Heart left ventricle (tissue), 16 donors: ENCODE results near the gene PLEKHG3. TPM values are rescaled to one million over a fixed set of nuclear protein-coding genes. Genes with fewer than 3 reads are reported as not detected.
A peak's percentile ranks its signal among the peaks of the same experiment; 100 is the strongest.
"Not testable (repeated sequence)": the region's sequence is repeated elsewhere in the genome, so short reads cannot be mapped to it uniquely, and the experiment has no call there.

Experiments
- ATAC-seq, 4 donors: fragments of 200-7000 bp; cut with Tn5 transposase; one replicate each; pipeline ENCODE4 v1.9.1; 2020 to 2022; ENCODE audit warnings: moderate library complexity in 4 of 4, mild to moderate bottlenecking in 3 of 4, moderate number of reproducible peaks in 1 of 4
- DNase-seq, 5 donors: peaks; one replicate each; pipeline ENCODE4 v3.0.0-alpha.2; 2020
- H3K27ac ChIP-seq, 12 donors: fragments of 200-600 bp; sonication (generic) in 4 of 12; one replicate each; pipeline versions ENCODE4 v1.5.0 to v1.8.0; 2016 to 2022; ENCODE audit warnings: mild to moderate bottlenecking in 2 of 12
- H3K27me3 ChIP-seq, 9 donors: fragments of 200-600 bp; sonication (generic) in 2 of 9; one replicate each; pipeline versions ENCODE4 v1.5.1 to v1.8.0; 2016 to 2022; ENCODE audit warnings: mild to moderate bottlenecking in 3 of 9
- H3K36me3 ChIP-seq, 9 donors: fragments of 200-600 bp; sonication (generic) in 2 of 9; one replicate each; pipeline versions ENCODE4 v1.5.0 to v1.8.0; 2018 to 2022; ENCODE audit warnings: mild to moderate bottlenecking in 2 of 9
- H3K4me1 ChIP-seq, 12 donors: fragments of 200-600 bp; sonication (generic) in 4 of 12; one replicate each; pipeline versions ENCODE4 v1.5.0 to v1.8.0; 2016 to 2022; ENCODE audit warnings: mild to moderate bottlenecking in 3 of 12
- H3K4me3 ChIP-seq, 12 donors: fragments of 200-600 bp; sonication (generic) in 4 of 12; one replicate each; pipeline versions ENCODE4 v1.5.0 to v1.8.0; 2017 to 2022; ENCODE audit warnings: mild to moderate bottlenecking in 9 of 12, moderate library complexity in 4 of 12
- H3K9me3 ChIP-seq, 12 donors: fragments of 200-600 bp; sonication (generic) in 4 of 12; one replicate each; pipeline versions ENCODE4 v1.5.0 to v1.8.0; 2016 to 2022; ENCODE audit warnings: mild to moderate bottlenecking in 1 of 12
- CTCF ChIP-seq, 12 donors: fragments of 200-600 bp; sonication (generic) in 4 of 12; IDR thresholded peaks; one replicate each; pipeline versions ENCODE4 v1.5.0 to v1.8.0; 2018 to 2022; ENCODE audit warnings: antibody characterized with exemption in 12 of 12, mild to moderate bottlenecking in 5 of 12
- POLR2A ChIP-seq, 2 donors: fragments of 450-650 bp; IDR thresholded peaks; one replicate each; pipeline ENCODE4 v1.6.1; 2017; ENCODE audit warnings: antibody characterized with exemption in 2 of 2, mild to moderate bottlenecking in 2 of 2, moderate library complexity in 2 of 2
- WGBS, 4 donors: extraction: QIAGEN DNeasy Blood & Tissue Kit in 2 of 4; methylation state at CpG; one replicate each; pipeline versions ENCODE4 v1.1.5 to v1.1.7; 2013 to 2018; 5-methylcytosine and 5-hydroxymethylcytosine counted together
- intact Hi-C, 10 donors: fragments of 100-400 bp; cut with DNase I; formaldehyde crosslinking; loops; one replicate each; pipeline versions ENCODE4 v1.11.1 to v1.14.2; 2022
- long read RNA-seq, 3 donors: library from polyadenylated mRNA; unstranded; transcript quantifications; one replicate each; pipeline ENCODE4 v2.0.0, GENCODE V29; 2020 to 2021
- polyA plus RNA-seq, 2 donors: library from polyadenylated mRNA; stranded (reverse); fragments of 200-250 nt; gene quantifications; one replicate each; pipeline ENCODE4 v1.2.3, GENCODE V29; 2013
- total RNA-seq, 9 donors: library from RNA; depleted of rRNA in 2 of 9; stranded (reverse); fragments of >200 nt in 2 of 9; fragmentation: NEBNext Ultra II Directional in 3 of 9; extraction: Animal tissue kit (Norgen Biotek cat#: 25700) in 3 of 9; gene quantifications; one replicate each; pipeline versions ENCODE4 v1.1.0 to v1.2.4, GENCODE V29; 2016 to 2023
- donor health status: ischemic (EF 13 %, LVEDD 7.1; RV severe dilation, severe dysfunction).
- donor health status: healthy with polysubstance abuse.
- donor health status: DM: no; HTN: yes; CAD: no.
- donor health status: DM: no; HTN: no; CAD: no.
- donor health status: ischemic (EF 25% LVEDD 6.9; RV normal size, moderate dysfunction).
- donor health status: ischemic (EF 25% LVEDD 5.7; RV mildly dilated, moderate dysfunction).
- donor health status: healthy.
- donor health status: DM: yes; HTN: yes; CAD: no.
- donor health status: ischemic (EF 35%, LVEDD 5.7; RV mildly dilated, moderate dysfunction).
- donor health status: nonischemic (EF 11% LVEDD 7.7; RV severe dilation, severe dysfunction).
- donor health status: DM: yes; HTN: yes; CAD: no.
- donor health status: PGD.
- donor health status: ischemic (EF 29% LVEDD 5.4; RV normal size, mild dysfunction).
- donor health status: nonischemic (EF 23%, LVEDD 6.1; RV moderate dilation, normal function).

Gene PLEKHG3
- total RNA-seq (10 to 100 TPM; 14.7 to 34.3 (median 18.1) TPM), polyA plus RNA-seq (1 to 10 TPM; 7.0 TPM)
- long read RNA-seq, donor 1, partial matches to known transcripts: 7 of 31 reads
- long read RNA-seq, donor 1, other reads (novel, unspliced or antisense): 23 of 31 reads
- long read RNA-seq, donor 2, partial matches to known transcripts: 4 of 12 reads
- long read RNA-seq, donor 2, other reads (novel, unspliced or antisense): 8 of 12 reads
- long read RNA-seq, donor 3, full-length matches to known transcripts: 2 of 18 reads
- long read RNA-seq, donor 3, partial matches to known transcripts: 7 of 18 reads
- long read RNA-seq, donor 3, other reads (novel, unspliced or antisense): 9 of 18 reads

GRCh38 chr14:64704143-64704742, at the start of gene PLEKHG3:
TSS of gene PLEKHG3 (plus strand) at chr14:64704424. CDS start at chr14:64727632, 23,208 bp downstream.
- peak; percentile 18 to 86 (median 76) for ATAC-seq
- no peaks in the 10 kb centered on the region for H3K9me3 ChIP-seq
- peak within 1 kb of the TSS; percentile 58 to 90 (median 84) for H3K4me3 ChIP-seq
- H3K36me3 ChIP-seq: no peaks in the 10 kb centered on the region
- H3K27me3 ChIP-seq: peaks cover 0 to 18% (median 0%) of the 10 kb centered on the region in 9 donors
- WGBS, 4 donors: 0% methylated on average over 38 to 69 of the region's 69 CpGs
- peak; percentile 87 to 91 (median 89) for DNase-seq
- H3K27ac ChIP-seq: peak within 1 kb of the TSS; percentile 42 to 92 (median 85)
- intact Hi-C loops: loop anchor here in 2 of 10 donors (2.0 to 10.0 kb wide), 2 partner anchors 19 to 51 kb away; no protein-coding TSS in a partner anchor
- H3K4me1 ChIP-seq: peaks cover 0 to 65% (median 32%) of the 10 kb centered on the region in 12 donors
- TF ChIP-seq POLR2A (IDR thresholded peaks at IDR 0.05): peak in 1 of 2 donors; percentile 50
- TF ChIP-seq CTCF (IDR thresholded peaks at IDR 0.05): peak in 3 of 12 donors; percentile 26 to 31 (median 27)

GRCh38 chr14:64654901-64655300, 49.3 kb upstream of the PLEKHG3 start:
- ATAC-seq (peak in 3 of 4 donors; percentile 25 to 31 (median 28)), DNase-seq (no peak)
- 60 to 70% (median 67%) methylated on average over 10 of the region's 10 CpGs for WGBS, 4 donors
- Histone ChIP-seq H3K9me3 (no peaks in the 10 kb centered on the region), H3K27me3 (no peaks in the 10 kb centered on the region), H3K4me1 (peaks cover 0 to 20% (median 12%) of the 10 kb centered on the region in 12 donors), H3K27ac (peak overlapping the region in 10 of 12 donors; percentile 8 to 66 (median 50)), H3K4me3 (peak overlapping the region in 1 of 12 donors; percentile 8), H3K36me3 (no peaks in the 10 kb centered on the region)
- intact Hi-C loops: no loop called here
- TF ChIP-seq POLR2A (IDR thresholded peaks at IDR 0.05) (no peak), CTCF (IDR thresholded peaks at IDR 0.05) (no peak)

- Histone ChIP-seq H3K4me1 (peaks cover 0 to 20% (median 12%) of the 10 kb centered on the region in 12 donors), H3K9me3 (no peaks in the 10 kb centered on the region), H3K36me3 (no peaks in the 10 kb centered on the region), H3K27me3 (no peaks in the 10 kb centered on the region), H3K4me3 (no peak overlapping the region), H3K27ac (peak overlapping the region in 1 of 12 donors; percentile 49)
- intact Hi-C loops: no loop called here
- DNase-seq (no peak), ATAC-seq (no peak)
- 72 to 79% (median 75%) methylated on average over 4 of the region's 4 CpGs for WGBS, 4 donors
- TF ChIP-seq CTCF (IDR thresholded peaks at IDR 0.05) (no peak), POLR2A (IDR thresholded peaks at IDR 0.05) (no peak)
Measured at GRCh38 chr14:64656986-64657385, 47.2 kb upstream of the PLEKHG3 start.

- DNase-seq (no peak), ATAC-seq (no peak)
- Histone ChIP-seq H3K27ac (no peak overlapping the region), H3K36me3 (no peaks in the 10 kb centered on the region), H3K4me3 (no peak overlapping the region), H3K27me3 (no peaks in the 10 kb centered on the region), H3K9me3 (no peaks in the 10 kb centered on the region), H3K4me1 (peaks cover 0 to 20% (median 12%) of the 10 kb centered on the region in 12 donors)
- intact Hi-C loops: no loop called here
- 91 to 95% (median 93%) methylated on average over 15 to 35 of the region's 35 CpGs; no CpG with 5 or more reads in 1 of the 4 donors for WGBS, 4 donors
- TF ChIP-seq POLR2A (IDR thresholded peaks at IDR 0.05) (no peak), CTCF (IDR thresholded peaks at IDR 0.05) (no peak)
Measured at GRCh38 chr14:64658201-64658600, 46.0 kb upstream of the PLEKHG3 start.

- intact Hi-C loops: not testable (repeated sequence)
- 71 to 81% (median 78%) methylated on average over 13 of the region's 13 CpGs for WGBS, 4 donors
Measured at GRCh38 chr14:64658700-64659264, 45.4 kb upstream of the PLEKHG3 start.

More at GRCh38 chr14:64658700-64659264, 45.4 kb upstream of the PLEKHG3 start:
- H3K9me3 ChIP-seq, DNase-seq, ATAC-seq, H3K27ac ChIP-seq, H3K36me3 ChIP-seq, H3K27me3 ChIP-seq, H3K4me3 ChIP-seq: not testable (repeated sequence)
- peaks cover 0 to 16% (median 12%) of the 10 kb centered on the region in 12 donors for H3K4me1 ChIP-seq
